HUDEP-2 (cell line): ENCODE measurements around the gene ADAMTS17.
A peak's percentile ranks its signal among the peaks of the same experiment; 100 is the strongest.

Source experiments
- DNase-seq, 76 experiments: peaks; one replicate each; lab custom pipeline; 2025; ENCODE audit not compliant: unreplicated experiment in 76 of 76; lab: John Stamatoyannopoulos, UW

Gene ADAMTS17, protein sequence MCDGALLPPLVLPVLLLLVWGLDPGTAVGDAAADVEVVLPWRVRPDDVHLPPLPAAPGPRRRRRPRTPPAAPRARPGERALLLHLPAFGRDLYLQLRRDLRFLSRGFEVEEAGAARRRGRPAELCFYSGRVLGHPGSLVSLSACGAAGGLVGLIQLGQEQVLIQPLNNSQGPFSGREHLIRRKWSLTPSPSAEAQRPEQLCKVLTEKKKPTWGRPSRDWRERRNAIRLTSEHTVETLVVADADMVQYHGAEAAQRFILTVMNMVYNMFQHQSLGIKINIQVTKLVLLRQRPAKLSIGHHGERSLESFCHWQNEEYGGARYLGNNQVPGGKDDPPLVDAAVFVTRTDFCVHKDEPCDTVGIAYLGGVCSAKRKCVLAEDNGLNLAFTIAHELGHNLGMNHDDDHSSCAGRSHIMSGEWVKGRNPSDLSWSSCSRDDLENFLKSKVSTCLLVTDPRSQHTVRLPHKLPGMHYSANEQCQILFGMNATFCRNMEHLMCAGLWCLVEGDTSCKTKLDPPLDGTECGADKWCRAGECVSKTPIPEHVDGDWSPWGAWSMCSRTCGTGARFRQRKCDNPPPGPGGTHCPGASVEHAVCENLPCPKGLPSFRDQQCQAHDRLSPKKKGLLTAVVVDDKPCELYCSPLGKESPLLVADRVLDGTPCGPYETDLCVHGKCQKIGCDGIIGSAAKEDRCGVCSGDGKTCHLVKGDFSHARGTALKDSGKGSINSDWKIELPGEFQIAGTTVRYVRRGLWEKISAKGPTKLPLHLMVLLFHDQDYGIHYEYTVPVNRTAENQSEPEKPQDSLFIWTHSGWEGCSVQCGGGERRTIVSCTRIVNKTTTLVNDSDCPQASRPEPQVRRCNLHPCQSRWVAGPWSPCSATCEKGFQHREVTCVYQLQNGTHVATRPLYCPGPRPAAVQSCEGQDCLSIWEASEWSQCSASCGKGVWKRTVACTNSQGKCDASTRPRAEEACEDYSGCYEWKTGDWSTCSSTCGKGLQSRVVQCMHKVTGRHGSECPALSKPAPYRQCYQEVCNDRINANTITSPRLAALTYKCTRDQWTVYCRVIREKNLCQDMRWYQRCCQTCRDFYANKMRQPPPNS

DNA sequence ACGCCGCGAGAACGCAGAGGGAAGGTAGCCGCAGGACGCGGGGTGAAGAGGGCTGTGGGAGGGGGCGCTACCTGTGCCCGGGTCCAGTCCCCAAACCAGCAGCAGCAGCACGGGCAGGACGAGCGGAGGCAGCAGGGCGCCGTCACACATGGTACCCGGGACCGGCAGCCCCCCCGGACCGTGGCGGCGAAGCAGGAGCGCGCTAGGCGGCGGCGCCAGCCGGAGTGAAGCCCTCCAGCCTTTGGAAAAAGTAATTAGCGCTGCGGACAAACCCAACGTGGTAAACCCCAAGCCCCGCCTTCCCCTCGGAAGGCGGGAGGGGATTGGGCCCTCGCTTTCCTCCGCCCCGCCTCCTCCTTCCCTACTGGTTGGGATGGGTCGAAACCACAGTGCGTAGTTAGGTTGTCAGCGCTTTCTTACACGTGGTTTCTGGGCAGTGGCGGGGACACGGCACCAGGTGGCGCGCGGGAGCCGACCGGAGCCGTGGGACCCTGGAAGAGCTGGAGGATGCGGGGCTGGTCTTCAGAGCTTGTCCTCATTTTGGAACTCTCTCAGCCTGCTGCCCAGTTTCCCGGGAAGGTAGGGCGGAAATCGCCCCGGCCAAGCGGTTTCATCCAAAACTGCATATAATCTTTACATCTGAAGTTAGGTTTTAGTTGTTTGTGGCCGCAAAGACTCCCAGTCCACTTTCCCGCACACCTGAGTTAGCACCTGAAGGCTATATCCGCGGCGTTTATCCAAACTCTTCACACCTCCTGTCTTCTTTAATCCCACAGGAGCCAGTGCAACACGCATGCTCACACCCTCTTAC is at the start of gene ADAMTS17:
ADAMTS17 (minus strand) TSS at position 226 of the 811 bp plus-strand sequence; CDS start at position 150, 76 bp downstream.
- peak in 67 of 76 experiments; percentile 1 to 91 (median 80) for DNase-seq

DNA sequence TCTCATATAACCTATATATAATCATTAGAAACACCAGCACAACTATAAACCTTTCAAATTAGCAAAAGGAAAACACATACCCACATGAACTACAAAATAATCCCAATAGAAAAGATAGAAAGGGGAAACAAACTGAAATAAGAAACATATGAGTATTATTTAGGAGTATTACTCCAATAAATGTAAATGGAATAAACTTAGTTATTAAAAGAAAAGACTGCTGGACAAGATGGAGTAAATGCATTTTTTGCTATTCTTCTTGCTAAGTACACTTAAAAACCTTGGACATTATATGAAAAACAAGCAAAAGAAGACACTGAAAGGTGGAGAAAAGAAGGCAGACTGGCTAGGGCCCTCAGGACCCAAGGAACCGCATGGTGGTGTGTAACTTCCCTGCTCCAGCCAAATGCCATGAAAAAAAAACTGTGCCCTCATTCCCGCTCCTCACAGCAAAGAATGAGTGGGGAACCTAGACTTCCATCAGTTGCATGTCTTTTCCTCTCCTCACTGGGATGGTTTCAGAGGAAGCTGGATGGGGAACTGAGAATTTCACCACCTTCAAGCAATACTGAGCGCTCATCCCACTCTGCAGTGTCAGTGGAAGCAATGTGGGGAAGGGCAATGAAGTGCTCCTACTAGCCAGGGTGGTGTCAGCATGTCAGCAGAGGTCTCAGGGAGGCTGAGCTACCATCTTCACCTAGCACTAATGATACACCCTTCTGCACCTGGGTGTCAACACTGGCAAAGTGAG is 43.7 kb upstream of the ADAMTS17 start:
- no peak for DNase-seq

DNA sequence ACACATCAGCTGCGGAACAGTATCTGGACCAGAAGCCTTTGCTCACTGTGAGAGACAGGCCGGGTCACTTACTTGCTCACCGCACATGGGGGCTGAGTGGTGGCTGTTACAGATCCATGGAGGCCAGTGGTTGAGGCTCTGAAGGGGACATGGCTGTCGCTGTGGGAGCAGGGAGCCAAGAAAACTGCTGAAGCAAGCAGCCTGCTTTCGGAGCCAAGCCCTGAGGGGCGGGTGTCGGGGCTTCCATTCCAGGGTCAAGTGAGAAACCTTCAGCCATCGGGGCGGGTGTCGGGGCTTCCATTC is 42.3 kb upstream of the ADAMTS17 start:
- DNase-seq: no peak

DNA sequence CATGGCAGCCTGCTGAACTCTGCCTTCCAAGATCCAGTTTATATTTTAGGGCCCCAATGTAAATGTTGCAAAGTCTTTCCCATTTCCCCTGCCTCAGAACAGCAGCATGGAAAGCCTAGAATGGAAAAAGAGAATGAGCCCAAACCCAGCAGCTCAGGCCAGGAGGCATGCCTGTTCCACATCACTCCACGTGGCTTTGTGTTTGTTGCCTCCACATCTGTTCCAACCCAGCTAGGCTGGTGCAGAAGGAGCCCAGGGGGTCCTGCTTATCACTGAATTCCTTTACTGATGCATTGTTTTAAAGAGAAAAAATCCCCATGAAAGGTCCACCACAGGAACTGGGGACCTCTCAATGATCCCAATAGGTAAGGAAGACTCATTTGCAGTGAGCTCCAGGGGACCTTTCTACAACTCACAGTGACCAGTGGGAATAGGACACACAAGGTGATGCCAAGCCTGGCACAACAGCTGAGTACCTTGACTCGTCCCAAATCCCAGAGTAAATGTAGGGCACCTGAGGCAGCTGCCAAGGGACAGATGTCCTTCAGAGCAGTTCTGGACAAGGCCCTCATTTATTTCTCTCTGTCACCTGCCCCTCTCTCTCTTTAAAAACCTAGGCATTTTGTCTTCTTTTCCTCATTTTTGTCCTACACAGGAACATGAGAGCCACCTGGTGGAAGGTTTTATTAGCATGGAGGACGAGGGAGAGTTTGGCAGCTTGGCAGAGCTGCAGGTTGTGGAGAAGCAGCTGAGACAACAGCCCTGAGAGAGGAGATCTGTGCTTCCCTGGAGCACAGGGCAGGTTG is 41.7 kb upstream of the ADAMTS17 start:
- peak in 18 of 76 experiments; percentile 0 to 39 (median 6) for DNase-seq

DNA sequence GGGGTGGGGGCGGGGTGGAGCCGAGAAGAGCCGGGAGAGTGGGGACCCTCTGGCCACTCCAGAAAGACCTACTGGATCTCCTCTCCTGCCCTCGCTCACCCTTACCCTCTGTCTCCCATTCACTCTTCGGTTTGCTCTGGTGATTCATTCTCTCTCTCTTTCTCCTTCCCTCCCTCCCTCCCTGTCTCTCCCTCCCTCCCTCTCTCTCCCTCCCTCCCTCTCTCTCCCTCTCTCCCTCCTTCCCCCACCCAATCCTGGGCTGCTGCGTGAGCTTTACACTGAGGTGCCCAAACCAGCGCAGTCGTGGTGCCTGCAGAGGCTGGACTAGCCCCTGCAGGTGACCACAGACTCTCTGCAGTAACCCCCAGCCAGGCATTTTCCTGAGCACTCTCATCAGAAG is 32.2 kb upstream of the ADAMTS17 start:
- no peak for DNase-seq

DNA sequence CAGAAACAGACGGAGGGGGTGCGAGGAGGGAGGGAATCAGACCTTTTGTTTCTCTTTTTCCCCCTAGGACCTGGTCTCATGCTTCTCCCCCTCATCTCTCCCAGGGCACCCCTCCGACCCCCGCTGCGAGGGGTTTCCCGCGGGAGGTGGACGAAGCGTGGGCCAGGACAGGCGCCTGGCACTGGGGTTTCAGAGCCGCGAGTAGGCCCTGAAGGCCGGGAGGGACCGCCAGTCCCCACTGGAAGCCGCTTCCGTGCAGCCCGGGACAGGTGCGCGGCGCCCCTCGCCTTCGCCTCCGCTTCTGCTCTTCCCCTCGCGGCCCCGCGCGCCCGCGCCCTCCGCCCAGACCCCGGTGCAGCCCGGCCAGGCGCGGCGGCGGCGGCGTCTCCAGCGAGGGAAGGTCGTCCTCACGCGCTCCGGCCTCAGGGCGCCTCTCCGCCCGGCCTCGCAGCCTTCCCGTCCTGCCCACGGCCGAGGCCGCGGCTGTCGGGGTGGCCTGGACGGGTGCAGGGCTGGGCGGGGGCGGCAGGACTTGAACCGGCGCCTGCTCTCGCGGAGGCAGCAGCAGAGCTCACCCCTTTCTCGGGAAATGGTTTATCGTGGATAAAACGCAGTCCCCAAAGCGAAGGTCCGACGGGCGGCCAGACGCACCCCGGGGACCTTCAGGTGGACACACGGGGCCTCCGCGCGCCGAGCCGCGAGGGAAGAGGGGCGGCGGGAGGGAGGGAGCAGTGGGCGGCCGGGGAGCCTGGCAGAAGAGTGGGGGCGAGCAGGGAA is 31.5 kb upstream of the ADAMTS17 start:
- DNase-seq: no peak

DNA sequence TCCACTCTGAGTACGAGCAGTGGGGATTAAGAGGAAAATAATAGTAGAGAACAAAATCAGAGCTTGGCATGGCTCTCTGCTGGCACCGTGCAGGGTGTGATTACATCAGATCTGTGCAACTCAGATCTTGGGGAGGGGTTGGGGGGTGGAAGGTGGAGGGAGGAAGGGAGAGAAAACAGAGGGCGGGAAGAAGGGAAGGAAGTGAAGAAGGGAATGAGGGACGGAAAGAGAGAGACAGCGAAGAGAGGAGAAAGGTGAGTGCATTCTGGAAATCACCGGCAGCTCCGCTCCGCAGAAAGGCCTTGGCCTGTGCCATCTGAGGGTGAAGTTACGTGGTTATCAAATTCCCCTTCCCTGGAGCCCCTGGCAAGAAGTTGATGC is 31.0 kb upstream of the ADAMTS17 start:
- no peak for DNase-seq

DNA sequence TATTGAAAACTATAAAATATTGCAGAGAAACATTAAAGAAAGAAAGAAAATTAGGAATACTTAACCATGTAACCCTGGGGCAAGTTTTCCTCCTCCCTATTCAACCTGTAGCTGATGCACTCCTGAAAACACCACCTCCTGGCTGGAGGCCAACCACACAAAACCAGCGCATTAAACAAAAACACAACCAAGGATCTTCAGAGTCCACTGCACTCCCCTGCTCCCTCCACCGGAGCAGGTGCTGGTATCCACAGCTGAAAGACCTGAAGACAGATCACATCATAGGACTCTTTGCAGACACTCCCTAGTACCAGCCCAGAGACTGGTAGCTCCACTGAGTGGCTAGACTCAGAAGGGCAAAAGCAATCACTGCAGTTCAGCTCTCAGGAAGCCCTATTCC is 13.6 kb upstream of the ADAMTS17 start:
- no peak for DNase-seq

DNA sequence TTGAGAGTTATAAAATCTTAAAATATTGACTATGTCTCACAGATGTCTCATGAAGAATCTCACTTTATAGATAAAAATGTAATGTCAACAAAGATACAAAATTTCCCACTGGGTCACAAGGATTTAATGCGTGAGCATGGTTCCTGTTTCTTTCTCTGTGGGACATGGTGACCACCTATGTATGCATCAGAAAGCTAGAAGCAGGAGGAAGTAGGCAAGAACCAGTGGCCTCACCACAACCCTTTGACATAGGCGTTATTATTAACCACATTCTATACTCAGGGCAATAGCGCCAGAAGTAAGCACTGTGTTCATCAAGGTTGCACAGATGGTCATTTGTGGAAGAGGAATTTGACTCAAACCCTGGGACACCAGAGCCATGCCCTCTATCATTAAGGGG is 11.7 kb upstream of the ADAMTS17 start:
- DNase-seq: no peak

DNA sequence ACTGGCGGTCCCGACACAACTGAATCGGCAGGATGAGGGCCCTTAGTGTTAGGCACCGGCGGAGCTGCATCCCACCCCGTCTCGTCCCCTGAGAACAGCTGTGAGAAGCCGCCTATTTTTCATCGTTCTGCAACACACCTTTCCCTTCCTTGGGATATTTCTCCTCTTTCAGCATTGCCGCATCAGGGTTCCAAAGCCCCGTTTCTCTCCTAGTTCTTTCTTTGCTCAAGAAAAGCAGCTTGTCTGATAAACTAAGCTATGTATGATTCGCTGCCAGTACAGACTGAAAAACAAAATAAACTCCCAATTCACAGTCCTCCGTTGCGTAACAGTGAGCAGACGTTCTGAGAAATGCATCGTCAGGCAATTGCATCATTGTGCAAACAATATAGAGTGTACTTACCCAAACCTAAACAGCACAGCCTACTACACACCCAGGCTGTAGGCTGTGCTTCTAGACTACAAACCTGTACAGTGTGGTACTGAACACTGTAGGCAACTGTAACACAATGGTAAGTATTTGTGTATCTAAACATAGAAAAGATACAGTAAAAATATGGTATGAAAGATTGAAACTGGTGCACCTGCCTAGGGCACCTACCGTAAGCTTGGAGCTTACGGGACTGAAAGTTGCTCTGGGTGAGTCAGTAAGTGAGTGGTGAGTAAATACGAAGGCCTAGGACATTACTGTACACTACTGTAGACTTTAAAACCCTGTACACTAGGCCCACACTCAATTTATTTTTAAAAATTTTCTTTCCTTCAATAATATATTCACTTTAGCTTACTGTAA is 8.9 kb upstream of the ADAMTS17 start:
- DNase-seq: no peak

DNA sequence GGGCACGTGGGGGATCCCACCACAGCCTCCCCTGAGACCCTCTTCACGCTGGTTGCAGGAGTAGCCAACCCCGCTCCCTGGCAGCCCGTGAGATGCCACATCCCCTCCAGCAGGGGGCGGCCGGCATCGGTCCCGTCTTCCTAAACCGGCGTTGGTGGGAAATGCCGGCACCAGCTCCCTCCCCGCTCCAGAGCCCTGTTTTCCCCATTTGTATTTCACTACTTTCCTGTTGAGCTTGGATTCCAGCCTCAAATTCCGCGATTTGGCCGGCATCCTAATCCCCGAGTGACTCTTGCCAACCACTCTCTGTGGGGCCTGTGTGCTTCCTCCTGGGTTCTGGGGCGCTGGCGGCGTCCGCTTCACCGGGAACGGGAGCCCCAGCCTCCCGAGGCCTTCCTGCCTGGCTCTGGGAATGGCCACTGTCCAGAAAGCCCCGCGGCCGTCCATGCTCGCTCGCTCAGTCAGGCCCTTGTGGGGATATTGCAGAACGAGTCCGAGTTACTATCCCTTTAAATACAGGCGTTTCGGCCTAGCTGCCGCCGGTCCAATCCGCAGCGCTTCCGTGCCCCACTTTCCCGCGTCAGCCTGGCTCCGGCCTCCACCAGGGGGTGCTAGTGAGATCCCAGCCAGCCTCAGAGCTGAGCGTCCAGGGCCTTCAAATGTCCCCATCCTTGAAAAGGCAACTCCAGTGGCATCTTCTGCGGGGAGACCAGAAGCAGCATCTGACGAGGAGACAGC is 8.1 kb upstream of the ADAMTS17 start:
- peak in 73 of 76 experiments; percentile 7 to 88 (median 69) for DNase-seq

DNA sequence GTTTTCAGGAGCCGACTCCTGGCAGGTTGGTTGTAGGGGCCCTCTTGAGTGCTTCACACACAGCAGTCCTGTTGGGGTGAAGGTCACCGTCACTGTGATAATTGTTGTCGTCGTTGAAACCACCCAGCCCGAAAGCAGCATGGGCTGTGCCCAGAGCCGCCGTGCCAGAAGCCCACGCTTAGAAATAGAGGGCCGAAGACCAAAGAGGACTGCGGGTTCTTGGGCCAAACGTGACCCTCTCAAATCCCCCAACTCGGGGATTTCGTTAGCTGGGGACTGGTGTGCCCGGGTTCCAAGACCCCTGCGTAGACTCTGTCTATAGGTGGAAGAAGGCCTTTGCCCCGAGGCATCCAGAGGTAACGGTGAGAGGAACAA is 7.5 kb upstream of the ADAMTS17 start:
- no peak for DNase-seq

DNA sequence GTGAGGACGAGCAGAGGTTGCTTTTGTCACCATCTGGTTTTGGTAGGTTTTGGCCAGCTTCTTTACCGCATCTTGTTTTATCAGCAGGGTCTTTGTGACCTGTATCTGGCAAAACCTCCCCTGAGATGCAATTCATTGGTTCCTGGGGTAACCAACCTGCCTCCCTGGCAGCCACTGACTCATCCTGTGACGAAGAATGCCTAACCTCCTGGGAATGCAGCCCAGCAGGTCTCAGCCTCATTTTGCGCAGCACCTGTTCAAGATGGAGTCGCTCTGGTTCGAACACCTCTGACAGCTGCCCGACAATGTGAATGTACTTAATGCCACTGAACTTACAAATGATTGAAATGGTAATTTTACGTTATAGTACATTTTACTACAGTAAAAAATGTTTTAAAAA is 6.8 kb upstream of the ADAMTS17 start:
- no peak for DNase-seq

DNA sequence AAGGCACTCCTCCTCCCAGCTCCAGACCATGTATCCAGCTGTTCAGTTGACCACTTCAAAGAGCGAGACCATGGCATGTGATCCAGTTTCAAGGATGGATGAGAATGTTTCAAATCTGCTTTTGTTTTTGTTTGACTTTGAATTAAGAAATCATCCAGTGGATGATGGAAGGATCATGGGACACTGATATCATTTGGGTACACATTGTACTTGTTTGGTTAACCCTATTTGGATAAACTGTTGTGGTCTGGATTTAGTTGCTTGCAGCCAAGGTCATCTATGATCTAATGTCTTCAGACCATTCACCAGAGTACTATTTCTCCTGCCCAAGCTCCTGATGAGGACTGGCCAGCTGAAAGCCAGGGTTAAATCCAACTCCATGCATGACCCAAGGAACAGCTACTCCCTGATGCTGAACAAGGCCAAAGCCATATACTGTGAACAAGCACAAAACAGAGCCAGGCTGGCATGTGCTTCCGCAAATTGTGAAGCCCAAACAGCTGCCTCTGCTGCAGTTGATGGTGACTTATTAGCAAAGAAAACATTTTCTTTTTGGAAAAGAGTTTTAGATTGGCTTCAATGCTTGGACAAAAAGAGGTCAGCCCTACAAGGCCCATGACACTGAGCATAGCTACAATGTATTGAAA is 5.2 kb upstream of the ADAMTS17 start:
- DNase-seq: no peak

DNA sequence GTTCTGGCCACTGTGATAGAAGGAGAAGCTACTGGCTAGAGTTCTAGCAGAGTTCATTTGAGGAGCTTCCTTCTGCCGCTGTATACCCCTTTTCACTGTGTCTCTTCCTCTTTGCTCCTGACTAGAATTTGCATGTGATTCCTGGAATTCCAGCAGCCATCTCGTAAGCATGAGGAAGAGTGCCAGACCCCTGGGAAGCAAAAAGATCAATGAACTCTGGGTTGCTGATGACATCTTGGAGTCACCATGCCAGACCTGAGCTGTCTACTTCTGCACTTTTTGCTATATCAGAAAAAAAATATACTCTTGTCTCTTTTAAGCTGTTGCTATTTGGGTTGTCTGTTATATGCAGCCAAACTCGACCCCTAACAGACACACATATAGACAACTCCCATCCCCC is 3.7 kb upstream of the ADAMTS17 start:
- DNase-seq: no peak

DNA sequence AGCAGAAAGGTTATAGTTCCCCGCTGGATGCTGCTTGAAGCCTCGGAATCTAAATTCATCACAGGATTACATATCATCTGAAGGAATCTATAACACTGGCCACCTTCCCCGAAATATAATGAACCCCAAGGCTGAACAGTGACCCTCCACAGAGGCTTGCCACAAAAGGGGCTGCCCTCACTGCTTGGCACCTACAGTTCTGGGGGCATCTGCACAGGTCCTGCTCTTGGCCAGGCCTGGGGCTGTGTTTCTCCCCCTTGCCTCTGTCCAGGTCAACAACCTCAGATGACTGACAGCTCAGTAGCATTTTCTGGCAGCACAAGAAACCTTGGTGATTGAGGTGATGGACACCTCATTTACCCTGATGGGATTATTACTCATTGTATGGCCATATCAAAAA is 1.5 kb upstream of the ADAMTS17 start:
- no peak for DNase-seq
